Aorta (tissue), 5 donors: ENCODE data around the gene GPATCH4. TPM values are rescaled to one million over a fixed set of nuclear protein-coding genes. Genes with fewer than 3 reads are reported as not detected.
"Not testable (repeated sequence)": the region's sequence is repeated elsewhere in the genome, so short reads cannot be mapped to it uniquely, and the experiment has no call there.

Experiments
- ATAC-seq: fragments of 200-7000 bp; cut with Tn5 transposase; one replicate; pipeline ENCODE4 v1.9.1; 2022; ENCODE audit warnings: moderate library complexity; ENCODE audit not compliant: low FRiP score
- DNase-seq, 2 donors: peaks; one replicate each; pipeline ENCODE4 v3.0.0-alpha.2; 2020
- H3K27ac ChIP-seq, 2 donors: one replicate each; pipeline ENCODE4 v1.5.1; 2013; ENCODE audit warnings: low read length in 2 of 2, mild to moderate bottlenecking in 2 of 2, moderate library complexity in 2 of 2, control low read depth in 1 of 2, inconsistent platforms in 1 of 2, low read depth in 1 of 2
- H3K27me3 ChIP-seq, 2 donors: one replicate each; pipeline ENCODE4 v1.6.1; 2013; ENCODE audit warnings: control low read depth in 1 of 2, low read length in 1 of 2, mild to moderate bottlenecking in 1 of 2, moderate library complexity in 1 of 2; ENCODE audit not compliant: insufficient read depth in 2 of 2, control insufficient read depth in 1 of 2
- H3K36me3 ChIP-seq, 2 donors: one replicate each; pipeline ENCODE4 v1.6.1; 2013; ENCODE audit warnings: control low read depth in 1 of 2, low read length in 1 of 2, mild to moderate bottlenecking in 1 of 2; ENCODE audit not compliant: insufficient read depth in 2 of 2, control insufficient read depth in 1 of 2
- H3K4me1 ChIP-seq, 2 donors: one replicate each; pipeline ENCODE4 v1.6.1; 2013; ENCODE audit warnings: low read length in 2 of 2, control low read depth in 1 of 2, mild to moderate bottlenecking in 1 of 2, moderate library complexity in 1 of 2; ENCODE audit not compliant: insufficient read depth in 2 of 2, control insufficient read depth in 1 of 2
- H3K4me3 ChIP-seq, 2 donors: one replicate each; pipeline ENCODE4 v1.5.1; 2013; ENCODE audit warnings: low read length in 2 of 2, control low read depth in 1 of 2, mild to moderate bottlenecking in 1 of 2
- H3K9me3 ChIP-seq: one replicate; pipeline ENCODE4 v1.6.1; 2013; ENCODE audit warnings: mild to moderate bottlenecking, low read length; ENCODE audit not compliant: control insufficient read depth
- WGBS, 2 donors: extraction: QIAGEN DNeasy Blood & Tissue Kit; methylation state at CpG; one replicate each; pipeline ENCODE4 v1.1.7; 2013; 5-methylcytosine and 5-hydroxymethylcytosine counted together
- intact Hi-C, 2 donors: fragments of 100-400 bp; cut with DNase I; formaldehyde crosslinking; loops; one replicate each; pipeline versions ENCODE4 v1.14.2 to v1.15.0; 2022
- polyA plus RNA-seq, 2 donors: library from polyadenylated mRNA; stranded (reverse); fragments of 200-250 nt; gene quantifications; one replicate each; pipeline ENCODE4 v1.2.3, GENCODE V29; 2013
- total RNA-seq, 2 donors: library from RNA; stranded (reverse); fragmentation: NEBNext Ultra II Directional; extraction: Animal tissue kit (Norgen Biotek cat#: 25700); gene quantifications; one replicate each; pipeline ENCODE4 v1.2.1, GENCODE V29; 2021
- donor health status: healthy with polysubstance abuse.
- donor health status: Bipolar disorder and iron deficiency.
- donor health status: DM: no; HTN: no; CAD: no.
- donor health status: DM: no; HTN: no; CAD: no.
- donor health status: DM: yes; HTN: yes; CAD: no.

GPATCH4 gene
- total and polyA plus RNA-seq, 4 donors, result 12.2 to 24.0 (median 19.0) TPM

- ATAC-seq, result peak; percentile 87
- Histone ChIP-seq H3K27me3 (no peaks in the 10 kb centered on the region), H3K36me3 (no peaks in the 10 kb centered on the region), H3K27ac (no peak overlapping the region), H3K4me1 (no peaks in the 10 kb centered on the region), H3K9me3 (no peaks in the 10 kb centered on the region), H3K4me3 (no peak overlapping the region)
- peak in 1 of 2 donors; percentile 40 for DNase-seq
- 29 to 31% methylated on average over 7 of the region's 7 CpGs for WGBS, 2 donors
- intact Hi-C loops, result loop anchor here (2.0 to 10.0 kb wide), 4 partner anchors 23 to 223 kb away; no protein-coding TSS in a partner anchor
Observed at GRCh38 chr1:156608036-156608674, 6.9 kb upstream of the GPATCH4 start.

GRCh38 chr1:156607344-156607743 lies 6.1 kb upstream of the GPATCH4 start:
- not testable (repeated sequence) for H3K36me3 ChIP-seq, ATAC-seq, H3K27me3 ChIP-seq, H3K9me3 ChIP-seq, H3K4me3 ChIP-seq, H3K27ac ChIP-seq, DNase-seq, H3K4me1 ChIP-seq
- WGBS, 2 donors, result 81 to 82% methylated on average over 4 of the region's 4 CpGs
- intact Hi-C loops, result loop anchor here in 1 of 2 donors (10.0 kb wide), 1 partner anchor 223 kb away; no protein-coding TSS in a partner anchor

- Histone ChIP-seq H3K9me3 (no peaks in the 10 kb centered on the region), H3K4me3 (no peak overlapping the region), H3K27ac (no peak overlapping the region), H3K4me1 (no peaks in the 10 kb centered on the region), H3K27me3 (no peaks in the 10 kb centered on the region), H3K36me3 (no peaks in the 10 kb centered on the region)
- intact Hi-C loops, result loop anchor here in 1 of 2 donors (10.0 kb wide), 1 partner anchor 218 kb away; no protein-coding TSS in a partner anchor
- ATAC-seq, result no peak
- DNase-seq, result no peak
- 29 to 35% methylated on average over 10 of the region's 10 CpGs for WGBS, 2 donors
Observed at GRCh38 chr1:156602557-156602993, 1.3 kb upstream of the GPATCH4 start.

- intact Hi-C loops, result loop anchor here in 1 of 2 donors (10.0 kb wide), 1 partner anchor 217 kb away; no protein-coding TSS in a partner anchor
- ATAC-seq, result no peak
Observed at GRCh38 chr1:156601892-156602291, 613 bp upstream of the GPATCH4 start.

GRCh38 chr1:156600733-156601121 lies 552 bp downstream of the GPATCH4 start:
- H3K27me3 ChIP-seq, result no peaks in the 10 kb centered on the region
- DNase-seq (peak in 1 of 2 donors; percentile 50), ATAC-seq (no peak)
- peak overlapping the region in 1 of 2 donors; percentile 55 for H3K27ac ChIP-seq
- no peaks in the 10 kb centered on the region for H3K9me3 ChIP-seq
- intact Hi-C loops, result loop anchor here in 1 of 2 donors (10.0 kb wide), 1 partner anchor 216 kb away; no protein-coding TSS in a partner anchor
- peaks cover 1 to 5% of the 10 kb centered on the region in 2 donors for H3K36me3 ChIP-seq
- 3 to 4% methylated on average over 13 of the region's 13 CpGs for WGBS, 2 donors
- no peaks in the 10 kb centered on the region for H3K4me1 ChIP-seq
- H3K4me3 ChIP-seq, result peak overlapping the region; percentile 56

More at GRCh38 chr1:156601892-156602291, 613 bp upstream of the GPATCH4 start:
- no peaks in the 10 kb centered on the region for H3K4me1 ChIP-seq
- peak overlapping the region; percentile 56 for H3K4me3 ChIP-seq
- whole genome bisulfite sequencing, 2 donors, result 65 to 67% methylated on average over 12 of the region's 12 CpGs
- H3K9me3 ChIP-seq, result no peaks in the 10 kb centered on the region
- H3K36me3 ChIP-seq, result peaks cover 0 to 5% of the 10 kb centered on the region in 2 donors
- no peaks in the 10 kb centered on the region for H3K27me3 ChIP-seq
- H3K27ac ChIP-seq, result peak overlapping the region in 1 of 2 donors; percentile 43
- DNase-seq, result peak in 1 of 2 donors; percentile 45

GRCh38 chr1:156599811-156600210 lies 1.5 kb downstream of the GPATCH4 start:
- no peak overlapping the region for H3K4me3 ChIP-seq
- no peak for ATAC-seq
- no peaks in the 10 kb centered on the region for H3K9me3 ChIP-seq
- intact Hi-C loops, result loop anchor here in 1 of 2 donors (10.0 kb wide), 1 partner anchor 215 kb away; no protein-coding TSS in a partner anchor
- H3K36me3 ChIP-seq, result peaks cover 4 to 5% of the 10 kb centered on the region in 2 donors
- DNase-seq, result no peak
- 70 to 77% methylated on average over 3 of the region's 3 CpGs for WGBS, 2 donors
- H3K4me1 ChIP-seq, result no peaks in the 10 kb centered on the region
- H3K27me3 ChIP-seq, result no peaks in the 10 kb centered on the region
- H3K27ac ChIP-seq, result no peak overlapping the region

- intact Hi-C loops, result no loop called here
- 83 to 86% methylated on average over 4 of the region's 4 CpGs for WGBS, 2 donors
- Histone ChIP-seq H3K4me1 (no peaks in the 10 kb centered on the region), H3K27me3 (no peaks in the 10 kb centered on the region), H3K4me3 (no peak overlapping the region), H3K9me3 (no peaks in the 10 kb centered on the region), H3K27ac (no peak overlapping the region), H3K36me3 (peaks cover 4 to 5% of the 10 kb centered on the region in 2 donors)
- DNase-seq, result no peak
- no peak for ATAC-seq
Observed at GRCh38 chr1:156598731-156599432, 2.4 kb downstream of the GPATCH4 start.

GRCh38 chr1:156598125-156598524 lies 3.2 kb downstream of the GPATCH4 start:
- Histone ChIP-seq H3K4me3 (no peak overlapping the region), H3K36me3 (peaks cover 5 to 6% of the 10 kb centered on the region in 2 donors), H3K4me1 (no peaks in the 10 kb centered on the region), H3K9me3 (no peaks in the 10 kb centered on the region), H3K27ac (no peak overlapping the region), H3K27me3 (no peaks in the 10 kb centered on the region)
- WGBS, 2 donors, result 91% methylated on average over 5 of the region's 5 CpGs
- ATAC-seq (no peak), DNase-seq (peak in 1 of 2 donors; percentile 22)
- intact Hi-C loops, result no loop called here
